Endothelial cell of umbilical vein (primary cell): ENCODE data around the gene UNCX. TPM values are rescaled to one million over a fixed set of nuclear protein-coding genes. Genes with fewer than 3 reads are reported as not detected.

ENCODE experiments used
- BruUV-seq: library from RNA; stranded (reverse); fragments of 400-500 nt; replicated peaks from 2 replicates; lab custom pipeline; 2021; lab: Mats Ljungman, UMichigan
- CTCF ChIA-PET: fragments of 300-600, 350-600 bp; sonication (Branson Sonifier 250); formaldehyde crosslinking; loops from one replicate; lab custom pipeline; 2021; ENCODE audit warnings: antibody characterized with exemption, inconsistent platforms; lab: Charles Lee
- POLR2A ChIA-PET: fragments of 300-600, 350-600 bp; sonication (Branson Sonifier 250); formaldehyde crosslinking; loops from one replicate; lab custom pipeline; 2021; ENCODE audit warnings: antibody characterized with exemption, inconsistent platforms; lab: Charles Lee
- DNase-seq: peaks from one replicate; pipeline ENCODE4 v3.0.0-alpha.2; 2011; ENCODE audit warnings: low read depth, low spot score
- FAIRE-seq: peaks from 2 replicates; lab custom pipeline; 2011; peaks lifted over from hg19 to GRCh38; lab: Jason Lieb, UNC
- H2AFZ ChIP-seq: 2 replicates; pipeline ENCODE4 v1.6.0; 2012; ENCODE audit warnings: low read depth, low read length, control low read depth, inconsistent platforms
- H3K27ac ChIP-seq: 2 replicates; pipeline ENCODE4 v1.5.1; 2011; ENCODE audit warnings: low read depth, mild to moderate bottlenecking, control low read depth, low read length, moderate library complexity; ENCODE audit not compliant: insufficient read depth
- H3K27me3 ChIP-seq, 2 experiments: 2 replicates each; pipeline versions ENCODE4 v1.6.0 to v1.6.1; 2011; ENCODE audit warnings: low read length in 2 of 2, mixed read lengths in 1 of 2; ENCODE audit not compliant: control insufficient read depth in 2 of 2, insufficient read depth in 2 of 2
- H3K36me3 ChIP-seq, 2 experiments: 2 replicates in 1 of 2; 3 replicates in 1 of 2; pipeline ENCODE4 v1.5.1; 2011; ENCODE audit warnings: low read length in 2 of 2, mild to moderate bottlenecking in 1 of 2, moderate library complexity in 1 of 2; ENCODE audit not compliant: control insufficient read depth in 2 of 2, insufficient read depth in 2 of 2; ENCODE audit errors: extremely low read depth in 1 of 2
- H3K4me1 ChIP-seq: 3 replicates; pipeline ENCODE4 v1.5.1; 2011; ENCODE audit warnings: mild to moderate bottlenecking, low read length; ENCODE audit not compliant: control insufficient read depth, insufficient read depth; ENCODE audit errors: extremely low read depth
- H3K4me2 ChIP-seq: 2 replicates; pipeline ENCODE4 v1.6.1; 2011; ENCODE audit warnings: low read length, control low read depth, mixed read lengths; ENCODE audit not compliant: insufficient read depth
- H3K4me3 ChIP-seq, 3 experiments: fragments of 200-600 bp in 1 of 3; sonication (generic), shearing (Covaris generic) in 1 of 3; replicated peaks in 1 of 3; 2 replicates each; pipeline ENCODE4 v1.5.1; 2011 to 2016; ENCODE audit warnings: control low read depth in 3 of 3, low read length in 3 of 3, mild to moderate bottlenecking in 2 of 3, inconsistent platforms in 1 of 3, low read depth in 1 of 3, moderate library complexity in 1 of 3; ENCODE audit not compliant: insufficient read depth in 1 of 3
- H3K79me2 ChIP-seq: 2 replicates; pipeline ENCODE4 v1.6.0; 2012; ENCODE audit warnings: low read length, inconsistent platforms; ENCODE audit not compliant: control insufficient read depth, insufficient read depth
- H3K9ac ChIP-seq: replicated peaks from 2 replicates; pipeline ENCODE3; 2011; ENCODE audit warnings: low read length, control low read depth; ENCODE audit not compliant: insufficient read depth; ENCODE audit errors: extremely low read depth
- H3K9me1 ChIP-seq: replicated peaks from 3 replicates; pipeline ENCODE4 v1.6.0; 2011; ENCODE audit warnings: mild to moderate bottlenecking, low read length; ENCODE audit not compliant: control insufficient read depth, insufficient read depth; ENCODE audit errors: extremely low read depth
- H3K9me3 ChIP-seq: replicated peaks from 2 replicates; pipeline ENCODE4 v1.5.1; 2012; ENCODE audit warnings: low read length, inconsistent platforms; ENCODE audit not compliant: control insufficient read depth, insufficient read depth
- H4K20me1 ChIP-seq: replicated peaks from 2 replicates; pipeline ENCODE3; 2011; ENCODE audit warnings: mild to moderate bottlenecking, low read length; ENCODE audit not compliant: control insufficient read depth, insufficient read depth; ENCODE audit errors: extremely low read depth
- EZH2 ChIP-seq: IDR thresholded peaks from 2 replicates; pipeline ENCODE4 v1.6.1; 2012; ENCODE audit warnings: borderline replicate concordance, low read depth, mild to moderate bottlenecking, moderate library complexity, low read length, inconsistent platforms; ENCODE audit not compliant: severe bottlenecking
- FOS ChIP-seq: IDR thresholded peaks from 2 replicates; pipeline ENCODE4 v1.6.1; 2011; ENCODE audit warnings: mild to moderate bottlenecking, low read length, moderate library complexity, borderline replicate concordance; ENCODE audit not compliant: insufficient read depth
- GATA2 ChIP-seq: IDR thresholded peaks from 2 replicates; pipeline ENCODE4 v1.7.0; 2011; ENCODE audit warnings: low read depth, mild to moderate bottlenecking, moderate library complexity, mixed read lengths, low read length; ENCODE audit not compliant: insufficient read length, insufficient read depth
- JUN ChIP-seq: IDR thresholded peaks from 2 replicates; pipeline ENCODE4 v1.6.1; 2011; ENCODE audit warnings: borderline replicate concordance, low read depth; ENCODE audit not compliant: insufficient read length, insufficient read depth
- MYC ChIP-seq: IDR thresholded peaks from one replicate; pipeline ENCODE4 v1.6.1; 2011; ENCODE audit warnings: mild to moderate bottlenecking, low read depth, low read length
- POLR2A ChIP-seq: IDR thresholded peaks from 2 replicates; pipeline ENCODE4 v1.6.1; 2012; ENCODE audit warnings: low read depth, mild to moderate bottlenecking, control low read depth, low read length
- POLR2AphosphoS5 ChIP-seq: IDR thresholded peaks from 2 replicates; pipeline ENCODE4 v1.6.1; 2012; ENCODE audit warnings: low read depth, mild to moderate bottlenecking, control low read depth, low read length, moderate library complexity; ENCODE audit not compliant: insufficient read depth
- dilution Hi-C: fragments of 300-500 bp; cut with MboI; formaldehyde crosslinking; loops from one replicate; pipeline ENCODE4 v1.15.0; 2019; ENCODE audit warnings: low sequenced_read_pairs; ENCODE audit not compliant: extremely low pct_ligation_motif_present
- intact Hi-C: fragments of 100-400 bp; cut with micrococcal nuclease; formaldehyde crosslinking; loops from one replicate; pipeline ENCODE4 v1.10.0; 2022
- polyA plus RNA-seq, 4 experiments: library from polyadenylated mRNA; depleted of rRNA in 3 of 4; stranded (reverse) in 3 of 4; unstranded in 1 of 4; fragments of >200 nt; gene quantifications; 2 replicates each; pipeline versions ENCODE4 v1.2.1 to v1.2.3, GENCODE V29; 2011 to 2012; ENCODE audit warnings: missing spikeins in 1 of 4
- total RNA-seq: library from RNA; stranded (reverse); gene quantifications from 2 replicates; pipeline ENCODE4 v1.2.3, GENCODE V29; 2021
- TF ChIP-seq, protein P1 (sequence below): IDR thresholded peaks from 2 replicates; pipeline ENCODE4 v1.6.1; 2011; ENCODE audit not compliant: insufficient read depth, insufficient read length
- TF ChIP-seq, protein P2 (sequence below), 2 donors: IDR thresholded peaks; 1 replicate in 1 of 2; 2 replicates in 1 of 2; pipeline ENCODE4 v1.5.1; 2011; ENCODE audit warnings: low read length in 2 of 2, mild to moderate bottlenecking in 2 of 2, moderate library complexity in 2 of 2, control low read depth in 1 of 2, inconsistent platforms in 1 of 2, low read depth in 1 of 2; ENCODE audit not compliant: insufficient read depth in 1 of 2; ENCODE audit errors: extremely low read depth in 1 of 2

Gene UNCX
- total and polyA plus RNA-seq, 2 donors (not counting 3 experiments of a cell fraction or from before 2014, with no cell fraction given), result not detected

GRCh38 chr7:1281068-1281467, 48.4 kb downstream of the UNCX start:
- TF ChIP-seq POLR2AphosphoS5, result no peak
- no peak for TF ChIP-seq EZH2
- TF ChIP-seq MYC, result no peak
- TF ChIP-seq, protein P1, sequence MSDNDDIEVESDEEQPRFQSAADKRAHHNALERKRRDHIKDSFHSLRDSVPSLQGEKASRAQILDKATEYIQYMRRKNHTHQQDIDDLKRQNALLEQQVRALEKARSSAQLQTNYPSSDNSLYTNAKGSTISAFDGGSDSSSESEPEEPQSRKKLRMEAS, result no peak
- TF ChIP-seq JUN, result no peak
- no peak for TF ChIP-seq GATA2
- TF ChIP-seq POLR2A, result no peak
- TF ChIP-seq, protein P2, sequence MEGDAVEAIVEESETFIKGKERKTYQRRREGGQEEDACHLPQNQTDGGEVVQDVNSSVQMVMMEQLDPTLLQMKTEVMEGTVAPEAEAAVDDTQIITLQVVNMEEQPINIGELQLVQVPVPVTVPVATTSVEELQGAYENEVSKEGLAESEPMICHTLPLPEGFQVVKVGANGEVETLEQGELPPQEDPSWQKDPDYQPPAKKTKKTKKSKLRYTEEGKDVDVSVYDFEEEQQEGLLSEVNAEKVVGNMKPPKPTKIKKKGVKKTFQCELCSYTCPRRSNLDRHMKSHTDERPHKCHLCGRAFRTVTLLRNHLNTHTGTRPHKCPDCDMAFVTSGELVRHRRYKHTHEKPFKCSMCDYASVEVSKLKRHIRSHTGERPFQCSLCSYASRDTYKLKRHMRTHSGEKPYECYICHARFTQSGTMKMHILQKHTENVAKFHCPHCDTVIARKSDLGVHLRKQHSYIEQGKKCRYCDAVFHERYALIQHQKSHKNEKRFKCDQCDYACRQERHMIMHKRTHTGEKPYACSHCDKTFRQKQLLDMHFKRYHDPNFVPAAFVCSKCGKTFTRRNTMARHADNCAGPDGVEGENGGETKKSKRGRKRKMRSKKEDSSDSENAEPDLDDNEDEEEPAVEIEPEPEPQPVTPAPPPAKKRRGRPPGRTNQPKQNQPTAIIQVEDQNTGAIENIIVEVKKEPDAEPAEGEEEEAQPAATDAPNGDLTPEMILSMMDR (IDR thresholded peaks at IDR 0.05; ENCODE audit: extremely low read depth in 1 of 2, insufficient read depth in 1 of 2, low read depth in 1 of 2, low read length in 2 of 2), result no peak
- TF ChIP-seq FOS, result no peak
- no peaks in the 10 kb centered on the region for H3K27me3 ChIP-seq
- no peaks in the 10 kb centered on the region for H3K9me1 ChIP-seq
- H3K79me2 ChIP-seq, result no peaks in the 10 kb centered on the region
- no peaks in the 10 kb centered on the region for H3K9me3 ChIP-seq
- H2AFZ ChIP-seq, result no peak overlapping the region
- BruUV-seq, result no TSS peak
- no peak for DNase-seq
- H3K4me2 ChIP-seq, result no peak overlapping the region
- no peak for FAIRE-seq
- H4K20me1 ChIP-seq, result no peaks in the 10 kb centered on the region
- no peak overlapping the region for H3K9ac ChIP-seq
- H3K27ac ChIP-seq, result no peak overlapping the region
- H3K4me3 ChIP-seq, result no peak overlapping the region
- H3K4me1 ChIP-seq, result no peaks in the 10 kb centered on the region
- ChIA-PET POLR2A (no interaction called here), CTCF (no interaction called here)
- intact Hi-C loops (no loop called here), dilution Hi-C loops (no loop called here)
- no peaks in the 10 kb centered on the region for H3K36me3 ChIP-seq
